Suprapubic skin (tissue), 4 donors: ENCODE results near the gene MEF2B. TPM values are rescaled to one million over a fixed set of nuclear protein-coding genes. Genes with fewer than 3 reads are reported as not detected.

ENCODE experiments used
- DNase-seq, 2 donors: peaks; one replicate each; pipeline ENCODE4 v3.0.0-alpha.2; 2019; ENCODE audit warnings: low spot score in 2 of 2
- H3K27ac ChIP-seq: fragments of 200-600 bp; sonication (generic); one replicate; pipeline ENCODE4 v1.5.1; 2019
- H3K27me3 ChIP-seq: fragments of 200-600 bp; sonication (generic); one replicate; pipeline ENCODE4 v1.5.1; 2019
- H3K36me3 ChIP-seq: fragments of 200-600 bp; sonication (generic); one replicate; pipeline ENCODE4 v1.5.1; 2019
- H3K4me1 ChIP-seq: fragments of 200-600 bp; sonication (generic); one replicate; pipeline ENCODE4 v1.5.1; 2019
- H3K4me3 ChIP-seq: fragments of 200-600 bp; sonication (generic); one replicate; pipeline ENCODE4 v1.5.1; 2019; ENCODE audit warnings: mild to moderate bottlenecking
- H3K9me3 ChIP-seq: fragments of 200-600 bp; sonication (generic); one replicate; pipeline ENCODE4 v1.5.1; 2019
- EP300 ChIP-seq: sonication (generic); formaldehyde crosslinking; IDR thresholded peaks from one replicate; pipeline ENCODE4 v1.6.1; 2017; ENCODE audit warnings: antibody characterized with exemption
- POLR2A ChIP-seq, 2 donors: fragments of 450-650 bp; IDR thresholded peaks; one replicate each; pipeline ENCODE4 v1.6.1; 2017; ENCODE audit warnings: antibody characterized with exemption in 2 of 2, mild to moderate bottlenecking in 2 of 2, moderate library complexity in 2 of 2
- POLR2AphosphoS5 ChIP-seq, 3 donors: sonication (generic); formaldehyde crosslinking; IDR thresholded peaks; one replicate each; pipeline ENCODE4 v1.6.1; 2017; ENCODE audit warnings: antibody characterized with exemption in 3 of 3
- WGBS: methylation state at CpG from one replicate; pipeline ENCODE4 v1.1.5; 2018; 5-methylcytosine and 5-hydroxymethylcytosine counted together
- total RNA-seq, 4 donors: library from RNA; depleted of rRNA; stranded (reverse); fragments of >200 nt; gene quantifications; one replicate each; pipeline ENCODE4 v1.1.0, GENCODE V29; 2016
- TF ChIP-seq, protein P1 (sequence below), 2 donors: fragments of 200-600 bp in 1 of 2; fragments of 450-650 bp in 1 of 2; sonication (generic) in 1 of 2; IDR thresholded peaks; one replicate each; pipeline ENCODE4 v1.5.1; 2016 to 2019; ENCODE audit warnings: antibody characterized with exemption in 2 of 2, mild to moderate bottlenecking in 1 of 2, moderate library complexity in 1 of 2

Gene MEF2B
- total RNA-seq, 4 donors from 2014 or later: 0.68 to 1.8 (median 0.73) TPM; not detected in 1

DNA sequence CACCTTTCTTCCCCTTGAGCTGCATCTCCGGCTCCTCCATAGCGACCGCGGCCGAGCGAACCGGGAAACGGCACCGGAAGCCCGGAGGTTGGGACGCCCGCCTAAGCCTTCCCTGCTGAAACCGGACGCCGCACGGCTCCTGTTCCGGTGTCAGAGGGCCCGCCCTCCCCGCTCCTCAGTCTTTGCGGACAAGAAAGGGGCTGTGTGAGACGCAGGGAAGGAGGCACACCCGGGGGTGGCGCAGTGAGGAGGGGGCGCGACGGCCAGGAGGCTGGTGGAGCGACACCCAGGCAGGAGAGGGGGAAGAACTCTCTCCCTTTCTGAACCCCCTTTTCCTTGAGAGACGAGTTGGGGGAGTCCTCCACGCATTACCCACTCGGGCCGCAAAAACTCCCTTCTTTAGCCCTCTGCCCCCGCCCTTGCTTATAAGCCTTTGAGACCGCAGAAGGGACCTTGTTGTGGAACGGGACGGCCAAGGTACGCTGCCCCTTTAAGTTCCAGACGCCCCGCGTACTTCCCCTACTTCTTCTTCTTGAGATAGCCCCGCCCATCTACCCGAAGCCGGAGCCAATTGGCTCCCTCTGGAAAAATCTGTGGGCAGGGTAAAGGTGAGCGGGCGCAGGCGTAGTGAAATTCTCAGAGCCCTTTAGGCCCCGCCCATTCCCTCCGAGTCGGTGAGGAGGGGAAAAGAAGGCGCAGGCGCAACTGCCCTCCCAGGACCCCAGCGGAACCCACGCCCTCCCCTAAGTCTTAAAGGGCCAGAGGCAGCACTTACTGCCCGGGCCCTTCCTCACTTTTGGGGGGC, 22.2 kb upstream of the MEF2B start, which contains the start of the genes BORCS8 and RFXANK:
TSS of gene BORCS8 (minus strand) at position 75 of the 805 bp plus-strand sequence. CDS start at position 40, 35 bp downstream.
TSS of gene RFXANK (plus strand) at position 181 of the 805 bp plus-strand sequence. CDS start 1,689 bp downstream, outside the sequence.
- TF ChIP-seq, protein P1, sequence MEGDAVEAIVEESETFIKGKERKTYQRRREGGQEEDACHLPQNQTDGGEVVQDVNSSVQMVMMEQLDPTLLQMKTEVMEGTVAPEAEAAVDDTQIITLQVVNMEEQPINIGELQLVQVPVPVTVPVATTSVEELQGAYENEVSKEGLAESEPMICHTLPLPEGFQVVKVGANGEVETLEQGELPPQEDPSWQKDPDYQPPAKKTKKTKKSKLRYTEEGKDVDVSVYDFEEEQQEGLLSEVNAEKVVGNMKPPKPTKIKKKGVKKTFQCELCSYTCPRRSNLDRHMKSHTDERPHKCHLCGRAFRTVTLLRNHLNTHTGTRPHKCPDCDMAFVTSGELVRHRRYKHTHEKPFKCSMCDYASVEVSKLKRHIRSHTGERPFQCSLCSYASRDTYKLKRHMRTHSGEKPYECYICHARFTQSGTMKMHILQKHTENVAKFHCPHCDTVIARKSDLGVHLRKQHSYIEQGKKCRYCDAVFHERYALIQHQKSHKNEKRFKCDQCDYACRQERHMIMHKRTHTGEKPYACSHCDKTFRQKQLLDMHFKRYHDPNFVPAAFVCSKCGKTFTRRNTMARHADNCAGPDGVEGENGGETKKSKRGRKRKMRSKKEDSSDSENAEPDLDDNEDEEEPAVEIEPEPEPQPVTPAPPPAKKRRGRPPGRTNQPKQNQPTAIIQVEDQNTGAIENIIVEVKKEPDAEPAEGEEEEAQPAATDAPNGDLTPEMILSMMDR (IDR thresholded peaks at IDR 0.05): no peak
- TF ChIP-seq POLR2A (IDR thresholded peaks at IDR 0.05): peak in 1 of 2 donors; percentile 23
- peak in 2 of 3 donors; percentile 84 to 94 for TF ChIP-seq POLR2AphosphoS5 (IDR thresholded peaks at IDR 0.05)
- TF ChIP-seq EP300: no peak
- Histone ChIP-seq H3K27ac (peak within 1 kb of the TSS; percentile 99), H3K4me1 (peaks cover 52% of the 10 kb centered on the region), H3K27me3 (no peaks in the 10 kb centered on the region), H3K4me3 (peak within 1 kb of the TSS; percentile 87), H3K36me3 (peaks cover 10% of the 10 kb centered on the region), H3K9me3 (no peaks in the 10 kb centered on the region)
- peak; percentile 99 to 100 for DNase-seq
- under 1% methylated on average over 39 of the region's 53 CpGs for WGBS

DNA sequence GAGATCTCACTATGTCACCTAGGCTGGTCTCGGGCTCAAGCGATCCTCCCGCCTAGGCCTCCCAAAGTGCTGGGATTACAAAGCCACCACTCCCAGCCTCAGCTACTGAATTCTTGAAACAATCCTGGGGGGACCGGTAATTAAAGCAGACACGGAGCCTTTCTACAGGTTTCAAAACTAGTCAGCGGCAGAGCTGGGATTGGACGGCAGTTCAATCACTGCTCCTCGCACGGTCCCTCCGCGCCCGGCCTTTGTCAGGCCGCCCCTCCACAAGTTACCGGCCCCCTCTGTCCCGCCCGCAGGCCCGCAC, 21.7 kb upstream of the MEF2B start:
- WGBS: 0% methylated on average over 11 of the region's 17 CpGs
- DNase-seq: no peak
- H3K27ac ChIP-seq: peak overlapping the region; percentile 99
- peak overlapping the region; percentile 87 for H3K4me3 ChIP-seq
- peaks cover 52% of the 10 kb centered on the region for H3K4me1 ChIP-seq
- TF ChIP-seq POLR2AphosphoS5 (IDR thresholded peaks at IDR 0.05): no peak
- H3K9me3 ChIP-seq: no peaks in the 10 kb centered on the region
- H3K27me3 ChIP-seq: no peaks in the 10 kb centered on the region
- peaks cover 8% of the 10 kb centered on the region for H3K36me3 ChIP-seq

DNA sequence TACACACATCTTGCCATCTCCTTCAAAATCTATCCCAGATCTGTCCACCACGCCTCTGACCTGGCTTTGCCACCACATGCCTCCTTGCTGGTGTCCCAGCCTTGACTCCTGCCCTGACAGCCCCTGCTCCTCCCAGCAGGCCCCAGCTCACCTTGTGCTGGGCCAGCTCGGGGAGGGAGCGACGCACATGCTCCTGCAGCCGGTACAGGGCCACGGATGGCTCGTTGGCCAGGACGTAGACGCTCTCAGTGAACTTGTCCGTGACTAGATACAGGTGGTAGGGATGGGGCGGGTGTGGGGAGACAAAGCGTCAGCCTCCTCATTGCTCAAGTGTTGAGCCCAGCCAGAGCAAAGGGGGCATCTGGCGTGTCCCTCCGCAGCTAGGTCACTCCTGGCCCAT, 16.7 kb upstream of the MEF2B start:
- Histone ChIP-seq H3K9me3 (no peaks in the 10 kb centered on the region), H3K36me3 (peaks cover 28% of the 10 kb centered on the region), H3K4me3 (no peak overlapping the region), H3K27me3 (no peaks in the 10 kb centered on the region), H3K27ac (no peak overlapping the region), H3K4me1 (peaks cover 26% of the 10 kb centered on the region)
- 91% methylated on average over 14 of the region's 14 CpGs for WGBS
- no peak for TF ChIP-seq EP300
- no peak for TF ChIP-seq POLR2AphosphoS5 (IDR thresholded peaks at IDR 0.05)
- TF ChIP-seq POLR2A (IDR thresholded peaks at IDR 0.05): no peak
- TF ChIP-seq, protein P1 (IDR thresholded peaks at IDR 0.05): no peak
- DNase-seq: no peak

DNA sequence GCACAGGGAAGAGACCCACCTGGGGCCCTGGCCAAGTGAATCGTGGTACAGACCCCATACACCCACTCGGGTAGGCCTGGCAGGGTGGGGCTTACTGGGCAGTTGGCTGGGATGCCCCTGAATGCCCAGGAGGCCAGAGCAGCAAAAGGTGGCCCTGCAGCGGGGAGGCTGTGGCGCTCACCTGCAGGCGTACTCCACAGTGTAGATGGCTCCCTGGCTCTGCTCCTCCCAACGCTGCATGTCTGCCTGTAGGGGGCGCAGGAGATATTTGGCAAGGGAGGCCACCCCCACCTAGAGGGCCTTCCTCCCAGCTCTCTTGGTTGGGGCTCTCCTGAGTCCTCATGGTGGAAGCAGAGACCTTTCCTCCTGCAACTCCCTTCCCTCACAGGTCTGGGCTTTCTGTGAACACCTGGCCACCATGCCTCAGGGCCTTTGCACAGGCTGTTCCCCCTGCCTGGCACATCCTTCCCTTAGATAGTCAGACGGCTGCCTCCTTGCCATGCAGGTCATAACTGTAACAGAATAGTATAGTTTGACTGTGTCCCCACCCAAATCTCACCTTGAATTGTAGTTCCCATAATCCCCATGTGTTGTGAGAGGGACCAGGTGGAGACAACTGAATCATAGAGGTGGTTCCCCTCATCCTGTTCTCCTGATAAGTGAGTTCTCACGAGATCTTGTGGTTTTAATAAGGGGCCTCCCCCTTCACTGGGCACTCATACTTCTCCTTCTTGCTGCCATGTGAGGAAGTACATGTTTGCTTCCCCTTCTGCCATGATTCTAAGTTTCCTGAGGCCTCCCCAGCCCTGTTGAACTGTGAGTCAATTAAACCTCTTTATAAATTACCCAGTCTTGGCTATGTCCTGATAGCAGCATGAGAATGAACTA, 16.0 kb upstream of the MEF2B start:
- H3K4me1 ChIP-seq: peaks cover 22% of the 10 kb centered on the region
- no peaks in the 10 kb centered on the region for H3K9me3 ChIP-seq
- H3K4me3 ChIP-seq: no peak overlapping the region
- TF ChIP-seq, protein P1 (IDR thresholded peaks at IDR 0.05): peak; percentile 20 to 39
- no peak for TF ChIP-seq EP300
- DNase-seq: no peak
- peaks cover 34% of the 10 kb centered on the region for H3K36me3 ChIP-seq
- no peaks in the 10 kb centered on the region for H3K27me3 ChIP-seq
- WGBS: 61% methylated on average over 2 of the region's 9 CpGs
- H3K27ac ChIP-seq: no peak overlapping the region

DNA sequence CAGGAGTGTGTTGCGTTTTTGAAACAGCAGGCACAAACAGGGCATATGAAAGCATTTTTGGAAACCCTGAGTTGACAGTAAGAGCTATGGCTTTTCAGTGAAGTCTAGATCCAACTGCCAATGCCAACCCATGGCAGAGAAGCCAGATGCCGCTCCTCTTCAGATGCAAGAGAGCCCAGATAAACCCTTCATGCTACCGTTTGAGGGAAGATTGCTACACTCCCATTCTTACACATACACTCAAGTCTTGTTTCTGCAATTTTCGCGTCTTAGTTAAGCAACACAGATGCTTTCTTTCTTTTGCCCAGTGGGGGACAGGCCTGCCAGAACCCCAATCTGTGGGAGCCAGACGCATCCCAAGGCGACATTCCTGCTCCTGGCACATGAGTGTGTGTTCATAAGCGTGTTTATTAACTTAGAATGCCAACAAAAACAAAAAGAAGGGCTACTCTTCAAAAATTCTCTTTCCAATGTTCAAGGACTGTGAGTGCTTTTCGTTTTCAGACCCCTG, 11.5 kb upstream of the MEF2B start:
- DNase-seq: no peak
- H3K4me3 ChIP-seq: no peak overlapping the region
- no peak overlapping the region for H3K27ac ChIP-seq
- H3K4me1 ChIP-seq: no peaks in the 10 kb centered on the region
- TF ChIP-seq POLR2A (IDR thresholded peaks at IDR 0.05) (no peak), POLR2AphosphoS5 (IDR thresholded peaks at IDR 0.05) (no peak), EP300 (no peak)
- TF ChIP-seq, protein P1 (IDR thresholded peaks at IDR 0.05): no peak
- WGBS: 80% methylated on average over 9 of the region's 9 CpGs
- no peaks in the 10 kb centered on the region for H3K9me3 ChIP-seq
- no peaks in the 10 kb centered on the region for H3K27me3 ChIP-seq
- H3K36me3 ChIP-seq: peaks cover 69% of the 10 kb centered on the region
